CMK (cell line): ENCODE measurements around the gene SLC4A8.

Experiments
- DNase-seq: peaks from one replicate; pipeline ENCODE4 v3.0.0-alpha.2; 2010; ENCODE audit warnings: low read depth

The SLC4A8 gene

DNA sequence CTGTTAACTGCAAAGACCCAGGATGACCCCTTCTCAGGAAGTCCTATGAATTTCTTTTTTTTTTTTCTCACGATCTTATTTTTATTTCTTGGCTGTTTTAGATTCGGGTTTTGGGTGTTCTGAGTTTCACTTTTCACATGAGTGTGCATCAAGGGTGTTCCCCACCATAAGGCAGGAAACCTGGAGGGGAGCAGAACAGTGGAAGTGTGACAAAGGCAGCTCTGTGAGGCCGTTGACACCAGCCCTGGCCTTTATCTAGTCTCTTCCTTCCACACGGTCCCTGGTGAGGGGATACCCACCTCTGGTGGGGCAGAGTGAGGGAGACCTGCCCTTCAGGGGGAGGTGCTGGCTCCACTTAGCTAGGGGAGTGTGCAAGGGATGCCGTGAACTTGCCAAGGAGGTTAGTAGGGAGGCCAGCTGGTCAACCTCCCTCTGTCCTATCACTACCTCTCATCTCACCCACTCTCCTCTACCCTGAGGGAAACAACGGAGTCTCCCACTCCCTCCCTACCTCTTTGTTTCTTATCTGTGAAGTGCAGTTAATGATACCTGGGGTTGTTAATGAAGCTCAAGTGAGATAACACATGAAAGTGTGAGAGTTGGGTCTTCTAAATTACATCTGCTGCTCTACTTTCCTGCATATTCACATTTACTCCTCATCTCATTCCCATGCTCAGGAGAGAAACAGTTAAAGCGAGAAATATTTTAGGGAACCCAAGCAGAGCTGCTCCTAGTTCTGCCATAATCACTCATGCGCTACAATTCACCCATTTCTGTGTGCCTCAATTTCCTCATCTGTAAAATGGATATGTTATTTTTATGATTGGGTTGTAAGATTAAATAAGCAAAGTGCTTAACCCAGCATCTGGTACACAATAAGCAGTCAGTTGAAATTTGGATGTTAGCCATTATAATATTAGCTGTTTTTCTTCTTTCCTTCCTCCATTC lies 29.1 kb upstream of the SLC4A8 start:
- DNase-seq: peak; percentile 98

DNA sequence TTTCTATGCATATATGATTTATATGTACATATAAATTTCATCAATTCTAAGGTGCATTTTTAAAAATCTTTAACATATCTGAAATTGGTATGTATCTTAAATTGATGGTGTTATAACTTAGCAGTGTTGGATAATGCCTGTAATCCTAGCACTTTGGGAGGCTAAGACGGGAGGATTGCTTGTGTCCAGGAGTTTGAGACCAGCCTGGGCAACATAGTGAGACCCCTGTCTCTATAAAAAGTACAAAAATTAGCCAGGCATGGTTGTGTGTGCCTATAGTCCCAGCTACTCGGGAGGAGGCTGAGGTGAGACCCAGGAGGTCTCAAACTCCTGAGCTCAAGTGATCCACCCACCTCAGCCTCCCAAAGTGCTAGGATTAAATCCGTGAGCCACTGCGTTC lies 27.0 kb upstream of the SLC4A8 start:
- DNase-seq: no peak

DNA sequence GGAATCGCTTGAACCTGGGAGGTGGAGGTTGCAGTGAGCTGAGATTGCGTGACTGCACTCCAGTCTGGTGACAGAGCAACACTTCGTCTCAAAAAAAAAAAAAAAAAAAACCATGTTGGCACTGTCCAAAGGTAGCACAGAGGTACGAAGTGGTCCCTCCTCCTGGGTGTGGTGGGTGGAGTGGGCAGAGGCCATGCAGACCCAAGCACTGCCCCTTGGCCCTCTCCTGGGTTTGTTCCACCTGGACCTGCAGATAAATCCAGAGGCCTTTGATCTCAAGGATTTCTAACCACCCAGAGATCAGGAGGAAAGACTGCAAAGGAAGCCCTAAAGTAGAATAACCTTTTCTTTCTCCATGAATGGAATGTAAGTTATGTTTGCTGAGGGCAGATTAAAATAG lies 24.7 kb upstream of the SLC4A8 start:
- DNase-seq: no peak

DNA sequence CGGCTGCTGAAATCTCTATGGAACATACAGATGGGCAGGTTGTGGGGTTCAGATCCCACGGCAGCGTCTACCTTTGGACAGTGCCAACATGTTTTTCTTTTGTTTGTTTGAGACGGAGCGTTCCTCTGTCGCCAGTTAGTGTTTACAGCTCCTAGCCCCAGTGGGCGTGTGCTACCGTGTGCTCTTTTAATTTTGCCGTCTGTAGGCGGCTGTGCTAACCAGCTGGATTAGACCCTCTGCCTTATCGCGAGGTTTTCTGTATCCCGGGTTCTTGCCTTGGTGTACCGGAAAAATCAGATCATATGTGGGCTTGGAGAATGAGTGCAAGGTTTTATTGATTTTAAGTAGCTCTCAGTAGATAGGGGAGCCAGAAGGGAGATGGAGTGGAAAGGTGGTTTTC lies 23.6 kb upstream of the SLC4A8 start:
- DNase-seq: no peak

DNA sequence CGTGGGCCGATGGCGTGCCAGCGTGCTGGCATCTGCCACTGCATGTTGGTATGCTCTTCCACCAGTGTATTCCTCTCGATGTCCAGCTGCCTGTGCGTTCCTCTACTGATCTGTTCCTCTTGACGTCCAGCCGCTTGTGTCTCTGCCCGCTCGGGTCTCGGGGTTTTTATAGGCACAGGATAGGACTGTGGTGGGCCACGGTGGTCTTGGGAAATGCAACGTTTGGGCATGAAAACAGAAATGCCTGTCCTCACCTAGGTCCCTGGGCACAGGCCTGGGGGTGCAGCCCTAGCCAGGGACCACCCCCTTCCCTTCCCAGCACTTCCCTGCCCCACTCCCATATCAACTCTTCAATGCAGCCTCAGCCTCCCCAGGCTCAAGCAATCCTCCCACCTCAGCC lies 23.1 kb upstream of the SLC4A8 start:
- DNase-seq: no peak

DNA sequence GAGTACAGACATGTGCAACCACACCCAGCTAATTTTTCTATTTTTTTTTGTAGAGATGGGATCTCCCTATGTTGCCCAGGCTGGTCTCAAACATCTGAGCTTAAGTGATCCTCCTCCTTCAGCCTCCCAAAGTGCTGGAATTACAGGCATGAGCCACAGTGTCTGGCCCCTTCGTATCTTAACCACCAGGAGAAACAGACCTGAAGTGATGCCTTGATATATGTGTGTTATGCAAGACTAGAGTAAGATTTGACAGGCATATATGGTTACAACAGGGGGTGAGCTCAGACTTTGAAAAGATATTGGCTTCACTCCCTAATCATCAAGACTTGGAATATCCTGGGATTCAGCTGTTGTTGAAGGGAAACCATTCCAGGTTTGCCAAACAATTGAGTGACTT lies 22.7 kb upstream of the SLC4A8 start:
- DNase-seq: no peak

DNA sequence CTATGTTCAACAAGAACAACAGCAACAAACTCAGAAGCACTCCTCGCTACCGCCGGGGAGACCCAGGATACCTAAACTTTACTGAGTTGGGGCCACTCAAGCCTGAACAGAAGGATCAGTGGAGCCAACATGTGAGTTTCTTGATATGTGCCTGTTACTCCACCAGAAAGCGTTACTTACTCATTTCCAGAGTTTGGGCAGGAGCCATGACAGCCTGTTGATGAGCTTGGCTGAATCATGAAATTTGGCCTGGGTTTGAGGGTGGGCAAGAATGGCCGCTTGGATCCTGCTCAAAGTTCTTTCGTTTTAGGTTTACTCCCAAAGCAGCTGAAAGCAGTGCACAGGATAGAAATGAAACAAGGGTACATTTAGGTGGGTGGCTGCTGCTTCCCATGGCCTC lies 21.5 kb upstream of the SLC4A8 start:
- no peak for DNase-seq

DNA sequence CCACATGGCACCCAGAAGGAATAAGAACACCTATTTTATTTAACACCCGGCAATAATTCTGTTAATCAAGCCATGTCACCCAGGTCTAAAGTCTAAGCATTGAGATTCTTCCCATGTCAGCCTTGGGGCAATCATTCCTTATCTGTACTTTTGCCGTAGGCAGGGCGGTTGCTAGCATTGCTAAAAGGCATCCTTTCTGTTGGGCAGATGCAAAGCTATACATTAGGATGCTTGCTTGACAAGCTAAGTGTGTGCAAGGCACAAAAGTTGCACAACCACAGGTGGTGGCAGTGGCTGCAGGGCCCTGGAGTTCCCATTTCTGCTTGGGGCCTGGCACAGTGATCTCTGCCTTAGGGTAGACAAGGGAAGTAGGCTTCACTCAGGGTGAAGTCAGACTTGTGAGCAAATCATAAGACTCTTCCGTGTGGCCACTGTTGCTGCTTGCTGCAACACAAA lies 20.9 kb upstream of the SLC4A8 start:
- no peak for DNase-seq

DNA sequence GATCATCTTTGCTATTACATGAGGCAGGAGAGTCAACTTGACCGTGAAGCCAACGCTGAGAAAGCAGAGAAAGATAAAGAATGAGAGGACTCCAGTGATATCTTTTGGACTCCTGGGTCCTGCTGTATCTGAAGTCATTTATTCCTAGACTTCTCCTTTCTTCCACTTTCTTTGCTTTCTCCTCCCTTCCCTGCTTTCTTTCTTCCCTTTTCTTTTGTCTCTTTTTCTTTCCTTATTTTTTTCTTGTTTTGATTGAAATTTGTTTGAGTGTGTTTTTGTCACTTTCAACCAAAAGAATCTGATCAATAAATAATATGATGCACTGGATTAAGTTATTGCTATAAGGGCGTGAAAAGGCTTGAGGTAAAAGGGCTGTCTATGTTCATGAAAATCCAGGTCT lies 20.0 kb upstream of the SLC4A8 start:
- DNase-seq: no peak

DNA sequence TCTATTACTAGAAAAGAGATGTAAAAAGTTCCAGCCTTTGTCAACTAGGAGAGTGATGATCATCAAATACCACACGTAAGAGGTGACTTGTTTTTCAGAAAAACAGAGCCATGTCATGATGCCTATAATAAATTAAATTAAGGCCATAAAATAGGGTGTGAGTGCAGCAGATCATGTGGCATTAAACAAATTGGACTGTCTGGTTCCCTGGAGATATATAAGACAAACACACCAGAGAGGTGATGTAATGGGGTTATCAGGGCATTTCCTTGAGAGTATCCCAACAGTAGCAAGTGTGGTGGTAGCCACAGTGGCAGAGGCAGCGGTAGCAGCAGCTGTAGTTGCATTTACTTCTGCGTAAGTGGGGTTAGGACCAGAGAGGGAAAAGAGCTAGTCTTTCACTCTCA lies 18.8 kb upstream of the SLC4A8 start:
- no peak for DNase-seq

DNA sequence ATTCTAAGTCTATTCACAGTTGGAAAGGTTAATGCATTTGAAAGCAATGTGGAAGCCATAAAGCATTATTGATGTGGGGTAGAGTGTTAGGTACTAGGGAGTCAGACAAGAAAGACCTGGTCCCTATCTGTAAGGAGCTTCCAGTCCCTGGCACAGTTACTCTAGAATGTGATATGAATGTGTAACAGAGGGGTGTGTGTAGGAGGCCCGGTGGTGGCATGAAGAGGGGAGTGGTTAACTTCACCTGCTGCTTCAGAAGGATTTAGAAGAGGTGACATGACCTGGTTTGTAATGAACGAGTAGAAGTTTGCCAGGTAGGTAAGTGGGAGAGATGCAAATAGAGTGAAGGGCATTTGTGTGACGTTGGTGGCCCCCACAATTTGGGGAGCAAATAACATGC lies 18.3 kb upstream of the SLC4A8 start:
- no peak for DNase-seq

DNA sequence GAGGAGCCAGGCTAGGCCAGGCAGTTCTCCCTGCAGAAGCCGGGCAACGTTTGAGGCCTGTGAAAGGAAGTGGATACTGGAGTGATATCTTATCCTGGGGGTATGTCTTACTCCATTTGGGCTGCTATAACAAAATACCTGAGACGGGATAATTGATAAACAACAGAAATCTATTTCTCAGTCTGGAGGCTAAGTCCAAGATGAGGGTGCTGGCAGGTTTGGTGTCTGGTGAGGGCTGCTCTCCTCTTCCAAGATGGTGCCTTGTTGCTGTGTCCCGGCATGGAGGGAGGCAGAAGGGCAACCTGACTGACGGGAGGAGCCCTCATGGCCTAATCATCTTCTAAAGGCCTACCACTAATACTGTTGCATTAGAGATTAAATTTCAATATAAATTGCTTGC lies 17.8 kb upstream of the SLC4A8 start:
- no peak for DNase-seq

DNA sequence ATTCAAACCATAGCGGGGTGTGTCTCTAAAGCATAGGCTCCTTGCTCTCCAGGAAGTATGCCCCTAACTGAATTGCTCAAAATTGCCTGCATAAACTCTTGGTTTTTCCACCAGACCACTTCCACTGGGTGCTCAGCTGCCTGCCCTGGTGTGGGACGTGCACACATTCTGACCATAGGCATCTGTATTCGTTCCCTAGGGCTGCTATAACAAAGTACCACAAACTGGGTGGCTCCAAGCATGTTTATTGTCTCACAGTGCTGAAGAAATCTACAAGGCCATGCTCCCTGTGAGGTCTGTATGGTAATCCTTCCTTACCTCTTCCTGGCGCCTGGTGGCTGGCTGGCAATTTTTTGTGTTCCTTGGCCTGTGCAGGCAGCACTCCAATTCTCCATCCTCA lies 17.0 kb upstream of the SLC4A8 start:
- DNase-seq: no peak

DNA sequence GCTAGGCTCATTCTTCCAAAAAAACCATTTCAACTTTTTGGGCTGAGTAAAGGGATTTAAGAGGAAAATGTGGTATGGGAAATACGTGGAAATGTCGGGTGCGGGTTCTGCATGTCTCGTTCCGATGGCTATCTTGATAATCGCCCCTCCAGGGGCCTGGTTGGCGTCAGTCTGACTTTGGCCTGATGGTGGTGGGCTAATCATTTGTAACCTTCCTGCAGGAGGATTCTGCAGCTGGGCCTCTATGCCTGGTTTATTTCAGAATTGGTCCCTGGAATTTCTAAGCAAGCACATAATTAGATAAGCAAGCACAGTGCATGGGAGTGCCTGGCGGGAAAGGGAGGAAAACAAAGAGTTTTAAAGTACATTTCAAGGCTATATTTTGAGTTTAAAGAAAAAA lies 14.8 kb upstream of the SLC4A8 start:
- no peak for DNase-seq

DNA sequence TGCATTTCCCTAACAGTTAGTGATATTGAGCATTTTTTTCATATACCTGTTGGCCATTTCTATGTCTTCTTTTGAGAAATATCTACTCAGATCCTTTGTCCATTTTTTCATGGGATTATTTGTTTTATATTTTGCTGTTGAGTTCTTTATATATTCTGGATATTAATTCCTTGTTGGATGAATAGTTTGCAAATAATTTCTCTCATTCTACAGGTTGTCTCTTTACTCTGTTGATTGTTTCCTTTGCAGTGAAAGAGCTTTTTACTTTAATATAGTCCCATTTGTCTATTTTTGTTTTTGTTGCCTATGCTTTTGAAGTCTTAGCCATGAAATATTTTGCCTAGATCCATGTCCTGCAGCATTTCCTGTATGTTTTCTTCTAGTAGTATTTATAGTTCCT lies 11.5 kb upstream of the SLC4A8 start:
- no peak for DNase-seq

DNA sequence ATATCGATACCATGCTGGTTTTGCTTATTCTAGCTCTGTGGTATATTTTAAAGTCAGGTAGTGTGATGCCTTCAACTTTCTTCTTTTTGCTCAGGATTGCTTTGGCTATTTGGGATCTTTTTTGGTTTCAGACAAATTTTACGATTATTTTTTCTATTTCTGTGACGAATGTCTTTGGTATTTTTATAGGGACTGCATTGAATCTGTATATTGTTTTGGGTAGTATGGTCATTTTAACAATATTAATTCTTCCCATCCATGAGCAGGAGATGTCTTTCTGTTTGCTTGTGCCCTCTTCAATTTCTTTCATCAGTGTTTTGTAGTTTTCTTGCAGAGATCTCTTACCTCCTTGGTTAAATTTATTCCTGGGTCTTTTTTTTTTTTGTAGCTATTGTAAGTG lies 10.8 kb upstream of the SLC4A8 start:
- no peak for DNase-seq

DNA sequence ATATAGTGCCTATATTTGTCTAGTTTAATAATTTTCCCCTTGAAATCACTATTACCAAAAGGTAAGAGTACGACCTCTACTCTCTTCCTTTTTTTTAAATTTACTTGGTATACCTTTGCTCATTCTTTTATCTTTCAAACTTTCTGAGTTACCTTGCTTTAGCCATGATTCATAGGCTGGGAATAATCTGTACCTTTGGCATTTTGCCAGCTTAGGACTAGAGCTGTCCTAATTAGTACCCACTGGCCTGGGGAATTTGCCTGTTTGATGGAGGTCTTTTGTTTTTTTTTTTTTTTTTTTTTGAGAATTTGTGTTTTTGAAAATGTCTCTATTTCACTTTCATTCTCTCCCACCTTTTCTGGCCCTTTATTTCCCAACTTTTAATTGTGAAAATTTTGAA lies 8.7 kb upstream of the SLC4A8 start:
- no peak for DNase-seq

DNA sequence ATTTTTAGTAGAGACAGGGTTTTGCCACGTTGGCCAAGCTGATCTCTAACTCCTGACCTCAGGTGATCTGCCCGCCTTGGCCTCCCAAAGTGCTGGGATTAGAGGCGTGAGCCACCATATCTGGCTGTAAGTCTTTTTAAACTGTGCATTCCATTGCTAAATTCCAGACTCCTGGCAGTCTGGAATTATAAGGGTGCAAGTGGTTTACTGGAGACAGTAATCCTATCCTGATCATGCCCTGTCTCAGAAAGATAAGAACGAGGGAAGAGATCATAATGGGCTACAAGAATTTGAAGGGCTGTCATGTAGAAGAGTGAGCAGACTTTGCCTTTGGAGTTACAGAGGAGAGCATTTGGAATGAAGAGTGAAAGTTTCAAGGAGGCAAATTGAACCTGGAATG lies 6.8 kb upstream of the SLC4A8 start:
- DNase-seq: no peak

DNA sequence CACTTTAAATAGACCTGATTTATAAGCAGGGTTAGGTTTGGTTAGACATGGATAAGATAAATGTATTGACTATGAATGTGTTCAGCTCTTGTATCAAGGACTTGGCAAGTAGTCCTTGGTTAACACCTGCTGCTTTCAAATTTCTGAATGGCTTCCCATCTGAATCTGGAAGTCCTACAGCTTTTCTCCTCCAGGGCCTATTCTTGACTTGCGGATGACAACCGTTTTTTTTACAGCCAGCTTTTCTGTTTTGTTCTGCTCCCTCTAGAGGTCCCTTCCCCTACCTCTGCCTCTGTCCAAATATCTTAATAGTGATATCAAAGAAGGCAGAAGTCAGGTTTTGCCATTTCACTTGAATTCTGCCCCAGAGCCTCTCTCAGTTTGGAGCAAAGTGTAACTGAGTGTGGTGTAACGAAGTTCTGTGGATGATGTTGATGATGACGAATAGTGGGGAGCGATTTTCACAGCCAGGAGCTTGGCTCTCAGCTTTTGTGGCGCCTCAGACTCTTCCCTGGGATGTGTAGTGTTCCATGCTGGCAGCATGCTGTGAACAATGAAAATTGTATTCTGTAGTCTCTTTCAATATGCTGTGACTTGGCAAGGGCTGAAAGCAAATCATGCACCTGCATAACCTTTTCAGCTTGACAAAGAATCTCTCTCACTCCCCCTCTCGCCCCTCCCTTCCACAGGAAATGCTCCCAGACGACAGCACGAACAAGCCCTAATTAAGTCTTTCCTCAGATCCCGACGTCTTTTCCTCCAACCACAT lies 5.0 kb upstream of the SLC4A8 start:
- no peak for DNase-seq

DNA sequence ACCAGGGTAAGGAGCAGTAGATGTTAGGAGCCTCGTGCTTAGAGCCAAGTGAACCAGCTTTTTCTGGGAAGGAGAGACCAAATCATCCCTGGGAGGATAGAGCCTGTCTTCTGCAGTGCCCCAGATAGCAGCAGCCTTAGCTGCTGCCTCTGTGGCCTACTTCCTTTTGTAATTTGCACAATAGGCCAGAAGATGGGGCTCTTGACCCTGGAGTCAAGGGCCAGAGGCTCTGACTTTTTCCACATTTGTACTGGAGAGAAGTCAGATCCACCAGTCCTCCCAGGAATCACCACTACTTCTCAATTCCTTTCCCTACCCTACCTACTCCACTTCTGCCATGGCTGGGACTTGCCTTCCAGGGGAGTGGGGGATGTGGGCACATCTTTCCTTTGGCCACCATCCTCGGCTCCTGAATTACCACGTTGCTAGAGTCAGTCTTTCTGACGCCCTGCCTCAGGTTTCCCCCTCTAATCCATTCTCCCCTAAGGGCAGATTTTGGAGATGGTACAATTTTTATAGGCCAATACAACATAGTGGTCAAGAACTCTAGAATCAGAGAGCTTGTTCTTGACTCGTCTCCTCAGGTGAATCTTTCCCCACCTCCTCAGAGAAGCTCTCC lies 3.3 kb upstream of the SLC4A8 start:
- DNase-seq: peak; percentile 41

DNA sequence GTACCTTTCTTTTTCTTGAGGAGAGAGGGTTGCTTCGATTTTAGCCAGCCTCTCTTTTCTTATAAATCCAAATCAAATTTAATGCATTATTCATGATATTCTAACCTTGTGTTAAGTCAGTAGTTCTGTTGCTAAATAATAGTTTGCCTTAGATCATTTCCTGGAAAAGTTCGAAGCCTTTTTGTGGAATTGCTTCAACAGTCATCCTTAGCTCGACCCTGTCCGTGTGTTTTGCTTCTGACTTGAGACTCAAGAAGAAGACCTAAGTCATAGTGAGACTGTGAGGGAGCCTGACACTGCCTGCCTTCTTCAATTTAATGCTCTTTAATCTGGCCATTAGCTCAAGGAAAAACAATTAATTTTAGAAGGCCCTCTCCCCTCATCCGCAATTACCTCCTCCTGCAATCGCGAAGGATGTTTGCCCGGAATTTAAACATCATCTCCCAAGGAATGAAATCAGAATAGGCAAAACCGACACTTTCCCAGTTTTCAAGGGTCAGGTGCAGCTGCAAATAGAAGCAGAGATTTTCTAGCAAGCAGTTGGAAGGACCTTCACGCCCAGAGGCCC lies 453 bp upstream of the SLC4A8 start:
- no peak for DNase-seq

DNA sequence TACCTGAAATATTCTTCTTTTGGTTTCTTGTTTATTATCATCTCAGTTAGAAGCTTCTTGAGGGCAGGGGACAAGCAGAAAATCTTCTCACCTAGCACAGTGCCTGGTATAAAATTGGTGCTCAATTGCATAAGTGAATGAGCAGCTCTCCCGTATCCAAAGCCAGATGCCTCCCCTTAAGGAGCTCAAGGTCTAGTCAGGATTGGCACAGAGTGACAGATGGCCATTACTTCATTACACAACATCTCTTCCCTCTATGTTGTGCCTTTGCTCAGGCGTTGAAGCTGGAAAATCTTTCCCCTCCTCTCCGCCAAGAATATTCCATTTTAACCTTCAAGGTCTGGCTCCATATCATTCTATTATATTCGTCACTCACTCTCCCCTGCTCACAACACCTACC lies 3.6 kb downstream of the SLC4A8 start:
- no peak for DNase-seq

DNA sequence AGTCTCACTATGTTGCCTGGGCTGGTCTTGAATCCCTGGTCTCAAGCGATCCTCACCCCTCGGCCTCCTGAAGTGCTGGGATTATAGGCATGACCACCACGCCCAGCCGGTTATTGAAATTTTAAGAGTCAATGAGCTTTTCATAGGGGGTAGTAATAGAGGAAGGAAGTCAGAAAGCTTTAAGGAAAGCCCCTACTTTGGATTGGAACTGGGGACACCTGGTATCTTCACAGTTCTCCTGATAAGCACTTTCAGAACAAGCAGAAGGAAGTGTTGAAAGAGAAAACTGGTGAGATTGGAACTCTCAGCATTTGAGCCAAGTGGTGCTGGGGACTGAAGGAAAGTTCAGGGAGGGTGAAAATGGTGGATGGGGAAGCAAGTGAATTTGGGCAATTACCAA lies 5.1 kb downstream of the SLC4A8 start:
- no peak for DNase-seq
